Natural killer cell (primary cell): ENCODE results near the gene SRPK2. TPM values are rescaled to one million over a fixed set of nuclear protein-coding genes. Genes with fewer than 3 reads are reported as not detected.

Experiments used
- ATAC-seq, 3 donors: fragments of 150-1000 bp in 2 of 3; fragments of 200-7000 bp in 1 of 3; cut with Tn5 transposase; 1 replicate in 1 of 3; 2 replicates in 2 of 3; pipeline ENCODE4 v1.10.0; 2021; ENCODE audit warnings: mild to moderate bottlenecking in 2 of 3, moderate library complexity in 2 of 3
- DNase-seq, 2 donors: peaks; one replicate each; pipeline versions ENCODE4 v3.0.0 to v3.0.0-alpha.2; 2013 to 2021; ENCODE audit warnings: mixed read lengths in 1 of 2
- H3K27ac ChIP-seq: one replicate; pipeline ENCODE4 v1.5.1; 2013; ENCODE audit warnings: mild to moderate bottlenecking, low read length
- H3K27me3 ChIP-seq: one replicate; pipeline ENCODE4 v1.6.1; 2013; ENCODE audit warnings: low read length; ENCODE audit not compliant: control insufficient read depth, insufficient read depth
- H3K36me3 ChIP-seq: one replicate; pipeline ENCODE4 v1.6.1; 2013; ENCODE audit warnings: low read length; ENCODE audit not compliant: control insufficient read depth, insufficient read depth
- H3K4me1 ChIP-seq: one replicate; pipeline ENCODE4 v1.6.1; 2013; ENCODE audit warnings: low read length; ENCODE audit not compliant: control insufficient read depth, insufficient read depth
- H3K4me3 ChIP-seq: one replicate; pipeline ENCODE4 v1.5.1; 2013; ENCODE audit warnings: low read length
- H3K9me3 ChIP-seq: one replicate; pipeline ENCODE4 v1.6.1; 2013; ENCODE audit warnings: low read length; ENCODE audit not compliant: control insufficient read depth, insufficient read depth
- H3K27ac Mint-ChIP-seq, 2 donors: one replicate each; pipeline ENCODE4 v1.8.0; 2022; ENCODE audit warnings: mild to moderate bottlenecking in 2 of 2, mixed read lengths in 2 of 2, moderate library complexity in 1 of 2
- H3K27me3 Mint-ChIP-seq, 2 donors: one replicate each; pipeline ENCODE4 v1.8.0; 2022; ENCODE audit warnings: low read depth in 2 of 2, mixed read lengths in 2 of 2
- H3K36me3 Mint-ChIP-seq: one replicate; pipeline ENCODE4 v1.8.0; 2022; ENCODE audit warnings: mixed read lengths
- H3K4me1 Mint-ChIP-seq, 2 donors: one replicate each; pipeline ENCODE4 v1.8.0; 2022; ENCODE audit warnings: mixed read lengths in 2 of 2
- H3K4me3 Mint-ChIP-seq: one replicate; pipeline ENCODE4 v1.8.0; 2022; ENCODE audit warnings: mild to moderate bottlenecking, moderate library complexity, mixed read lengths
- H3K9me3 Mint-ChIP-seq, 2 donors: one replicate each; pipeline ENCODE4 v1.8.0; 2022; ENCODE audit warnings: mixed read lengths in 2 of 2
- CTCF ChIP-seq: fragments of 200-600 bp; IDR thresholded peaks from one replicate; pipeline ENCODE4 v1.8.0; 2022; ENCODE audit warnings: antibody characterized with exemption
- WGBS: methylation state at CpG from one replicate; pipeline ENCODE4 v1.1.7; 2013; ENCODE audit warnings: missing lambda C conversion rate; ENCODE audit not compliant: insufficient coverage; 5-methylcytosine and 5-hydroxymethylcytosine counted together
- intact Hi-C: fragments of 100-400 bp; cut with micrococcal nuclease; formaldehyde crosslinking; loops from one replicate; pipeline ENCODE4 v1.14.2; 2022
- total RNA-seq, 4 donors: library from RNA; stranded (reverse); fragments of 120-200 nt in 1 of 4; gene quantifications; one replicate each; pipeline versions ENCODE4 v1.2.3 to v1.2.4, GENCODE V29; 2013 to 2022

SRPK2 gene
- total RNA-seq, 3 donors from 2014 or later (not counting 1 experiment from before 2014, with no cell fraction given), result 103 to 121 (median 108) TPM

- 95% methylated on average over 11 of the region's 11 CpGs for WGBS
- Mint-ChIP-seq H3K36me3 (no peaks in the 10 kb centered on the region), H3K4me3 (no peak overlapping the region), H3K27me3 (no peaks in the 10 kb centered on the region), H3K27ac (no peak overlapping the region), H3K9me3 (no peaks in the 10 kb centered on the region), H3K4me1 (peaks cover 66 to 77% of the 10 kb centered on the region in 2 donors)
- Histone ChIP-seq H3K4me1 (peaks cover 8% of the 10 kb centered on the region), H3K27ac (no peak overlapping the region), H3K27me3 (no peaks in the 10 kb centered on the region), H3K4me3 (no peak overlapping the region), H3K36me3 (no peaks in the 10 kb centered on the region), H3K9me3 (no peaks in the 10 kb centered on the region)
- ATAC-seq (no peak), DNase-seq (no peak)
- TF ChIP-seq CTCF, result no peak
- intact Hi-C loops, result loop anchor here (10.0 kb wide), 1 partner anchor 46 kb away; no protein-coding TSS in a partner anchor
Measured at GRCh38 chr7:105218939-105219770, 169.6 kb downstream of the SRPK2 start.

DNA sequence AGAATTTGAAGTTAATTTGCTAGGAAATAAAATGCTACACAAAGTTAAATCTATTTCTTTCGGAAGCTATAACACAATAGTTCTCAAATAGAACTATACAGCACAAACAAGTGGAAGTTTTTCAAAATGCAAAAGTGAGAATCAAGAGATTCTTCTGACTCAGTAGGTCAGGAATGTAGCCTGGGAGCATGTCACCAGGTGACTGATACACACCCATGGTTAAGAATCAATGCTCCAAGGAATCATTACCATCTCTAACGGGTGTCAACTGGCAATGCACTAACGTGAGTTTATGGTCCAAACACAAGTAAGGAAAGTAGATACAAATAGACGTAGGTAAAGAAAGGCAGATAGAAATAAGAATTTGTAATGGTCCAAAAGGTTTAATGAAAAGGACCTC, 170.5 kb downstream of the SRPK2 start:
- H3K4me3 Mint-ChIP-seq, result no peak overlapping the region
- 90% methylated on average over 3 of the region's 4 CpGs for WGBS
- peaks cover 71 to 81% of the 10 kb centered on the region in 2 donors for H3K4me1 Mint-ChIP-seq

DNA sequence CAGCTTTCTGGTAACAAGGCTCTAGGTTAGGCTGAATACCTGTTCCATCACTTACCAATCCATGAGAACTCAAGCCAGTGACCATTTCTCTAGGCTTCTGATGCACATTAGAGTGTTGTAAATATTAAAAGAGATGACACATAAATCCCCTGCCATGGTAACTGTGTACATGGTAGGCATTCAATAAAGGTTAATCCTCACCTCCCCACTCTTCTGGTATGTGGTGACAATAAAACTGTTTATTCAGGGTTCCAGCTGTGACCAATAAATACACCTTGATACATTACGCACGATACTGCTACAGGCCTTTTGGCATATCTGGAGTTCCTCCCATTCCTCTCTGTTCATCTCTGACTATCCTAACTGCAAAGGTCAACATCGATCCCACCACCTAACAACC, 171.9 kb downstream of the SRPK2 start:
- no peak overlapping the region for H3K4me3 Mint-ChIP-seq

More for the DNA sequence above, 170.5 kb downstream of the SRPK2 start:
- no peak for DNase-seq
- peak overlapping the region in 1 of 2 donors; percentile 61 for H3K27ac Mint-ChIP-seq
- ATAC-seq, result no peak
- peaks cover 8% of the 10 kb centered on the region for H3K4me1 ChIP-seq
- no peaks in the 10 kb centered on the region for H3K9me3 Mint-ChIP-seq
- no peaks in the 10 kb centered on the region for H3K27me3 Mint-ChIP-seq
- H3K27me3 ChIP-seq, result no peaks in the 10 kb centered on the region
- no peak overlapping the region for H3K27ac ChIP-seq
- TF ChIP-seq CTCF, result no peak
- H3K36me3 Mint-ChIP-seq, result no peaks in the 10 kb centered on the region
- H3K4me3 ChIP-seq, result no peak overlapping the region
- H3K9me3 ChIP-seq, result no peaks in the 10 kb centered on the region
- no peaks in the 10 kb centered on the region for H3K36me3 ChIP-seq
- intact Hi-C loops, result loop anchor here (10.0 kb wide), 1 partner anchor 47 kb away; no protein-coding TSS in a partner anchor

More for the DNA sequence above, 171.9 kb downstream of the SRPK2 start:
- DNase-seq (no peak), ATAC-seq (no peak)
- no peaks in the 10 kb centered on the region for H3K27me3 Mint-ChIP-seq
- intact Hi-C loops, result loop anchor here (10.0 kb wide), 1 partner anchor 48 kb away; no protein-coding TSS in a partner anchor
- H3K27me3 ChIP-seq, result no peaks in the 10 kb centered on the region
- no peaks in the 10 kb centered on the region for H3K9me3 Mint-ChIP-seq
- no peaks in the 10 kb centered on the region for H3K9me3 ChIP-seq
- H3K4me3 ChIP-seq, result no peak overlapping the region
- peaks cover 3% of the 10 kb centered on the region for H3K4me1 ChIP-seq
- no peak overlapping the region for H3K27ac ChIP-seq
- 97% methylated on average over 2 of the region's 3 CpGs for WGBS
- TF ChIP-seq CTCF, result no peak
- H3K36me3 Mint-ChIP-seq, result no peaks in the 10 kb centered on the region
- peak overlapping the region in 1 of 2 donors; percentile 6 for H3K27ac Mint-ChIP-seq
- peaks cover 77 to 89% of the 10 kb centered on the region in 2 donors for H3K4me1 Mint-ChIP-seq
- H3K36me3 ChIP-seq, result no peaks in the 10 kb centered on the region
